Measurements from ENCODE around the gene ABTB2.
"Not testable (repeated sequence)": the region's sequence is repeated elsewhere in the genome, so short reads cannot be mapped to it uniquely, and the experiment has no call there.

The ABTB2 gene

DNA sequence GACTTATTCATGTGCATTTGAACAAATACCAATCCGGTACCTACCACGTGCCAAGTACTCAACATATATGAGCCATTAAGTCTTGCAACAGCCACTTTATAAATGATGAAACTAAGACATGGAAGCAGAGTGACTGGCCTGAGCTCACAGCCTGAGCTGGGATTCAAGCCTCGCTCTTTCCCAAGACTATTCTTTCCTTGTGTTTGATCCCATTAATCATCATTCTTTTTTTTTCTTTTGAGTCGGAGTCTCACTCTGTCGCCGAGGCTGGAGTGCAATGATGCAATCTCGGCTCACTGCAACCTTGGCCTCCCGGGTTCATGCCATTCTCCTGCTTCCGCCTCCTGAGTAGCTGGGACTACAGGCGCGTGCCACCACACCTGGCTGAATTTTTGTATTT, 119.3 kb downstream of the ABTB2 start:
- DNase-seq (ENCODE audit: low read depth), result no peak

DNA sequence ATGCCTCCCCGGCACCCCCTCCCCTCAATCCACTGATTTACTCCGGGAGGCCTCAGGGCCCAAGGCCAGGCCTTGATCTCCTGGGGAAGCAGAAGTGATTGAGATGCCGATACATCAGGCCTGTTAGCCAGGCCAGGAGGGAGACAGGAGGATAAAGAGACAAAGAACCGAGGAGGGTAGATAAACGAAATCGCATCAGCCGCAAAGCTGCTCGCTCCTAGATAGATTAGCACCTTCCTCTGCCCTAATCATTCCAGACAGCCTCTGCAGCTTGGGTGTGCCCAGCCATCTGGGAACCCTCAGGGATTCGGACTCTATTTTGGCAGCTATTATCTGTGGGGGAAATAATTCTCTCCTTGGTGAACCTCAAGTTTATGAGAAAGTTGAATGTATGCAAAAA, 121.2 kb downstream of the ABTB2 start:
- DNase-seq (ENCODE audit: low read depth), result no peak

DNA sequence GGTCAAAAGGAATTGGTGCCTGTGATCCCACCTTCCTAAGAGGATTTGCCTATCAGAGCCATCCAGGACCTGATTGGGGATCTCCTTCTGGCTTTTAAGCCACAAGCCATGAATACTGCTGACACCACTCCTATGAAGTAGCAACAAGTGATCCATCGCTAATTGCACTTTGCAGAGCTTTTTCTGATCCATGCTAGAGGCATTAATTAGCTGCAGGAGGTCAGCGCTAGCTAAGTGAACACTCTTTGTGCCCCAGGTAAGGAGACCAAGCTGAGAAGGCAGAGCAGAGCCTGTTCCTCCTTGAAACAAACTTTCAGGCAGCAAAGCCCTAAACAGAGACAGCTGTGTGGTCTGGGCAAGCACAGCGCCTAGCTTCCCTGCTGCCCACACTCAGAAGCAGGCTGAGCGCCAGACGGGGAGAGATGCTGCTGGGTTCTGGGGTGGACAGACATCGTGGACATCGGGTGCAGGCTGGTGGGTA, 122.2 kb downstream of the ABTB2 start:
- DNase-seq (ENCODE audit: low read depth), result no peak

DNA sequence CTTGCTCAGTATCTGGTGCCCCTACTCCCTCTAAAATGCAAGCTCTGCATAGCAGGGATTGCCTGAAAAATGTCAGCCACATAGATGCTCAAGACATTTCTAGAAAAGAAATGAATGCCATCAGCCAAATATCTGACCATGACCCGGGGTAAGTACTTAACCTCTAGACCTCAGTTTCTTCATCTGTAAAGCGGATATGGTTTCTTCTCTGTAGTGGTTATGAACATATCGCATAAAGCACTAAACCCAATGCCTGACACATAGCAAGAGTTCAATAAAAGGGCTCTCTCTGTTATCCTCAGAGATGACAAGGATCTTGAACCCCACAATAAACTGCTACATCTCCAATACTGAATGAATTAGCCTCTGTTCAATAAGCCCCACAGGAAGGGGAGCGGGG, 122.6 kb downstream of the ABTB2 start:
- no peak for DNase-seq (ENCODE audit: low read depth)

DNA sequence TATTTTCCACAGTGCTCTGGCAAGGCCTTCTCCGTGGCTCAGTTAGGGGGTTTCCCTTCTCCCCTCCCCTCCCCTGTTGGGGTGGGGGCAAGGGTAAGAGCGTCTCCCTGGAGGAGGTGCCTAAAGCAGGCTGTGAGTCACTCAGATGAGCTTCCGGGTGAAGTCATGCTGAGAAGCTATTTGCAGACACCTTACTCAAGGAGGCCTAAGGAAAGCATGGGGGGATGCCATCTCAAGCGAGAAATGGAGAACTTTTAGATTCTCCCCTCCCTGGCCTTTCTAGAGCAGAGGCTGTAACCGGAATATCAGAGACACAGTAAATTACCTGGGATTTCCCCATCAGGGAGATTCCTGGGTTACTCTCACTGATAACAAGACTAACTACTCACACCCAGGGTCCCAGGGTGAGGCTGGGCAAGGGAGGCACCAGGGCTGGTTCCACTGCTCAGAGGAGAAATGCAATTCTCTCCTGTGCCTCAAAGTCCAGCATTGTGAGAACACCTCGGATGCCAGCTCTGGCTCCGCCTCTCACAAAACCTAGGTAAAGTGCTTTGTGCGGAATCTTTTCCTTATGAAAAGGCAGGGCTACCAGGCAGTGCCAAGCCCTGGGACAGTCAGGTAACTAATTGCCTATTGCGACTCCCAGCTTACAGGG, 123.6 kb downstream of the ABTB2 start:
- DNase-seq (ENCODE audit: low read depth), result peak; percentile 65

DNA sequence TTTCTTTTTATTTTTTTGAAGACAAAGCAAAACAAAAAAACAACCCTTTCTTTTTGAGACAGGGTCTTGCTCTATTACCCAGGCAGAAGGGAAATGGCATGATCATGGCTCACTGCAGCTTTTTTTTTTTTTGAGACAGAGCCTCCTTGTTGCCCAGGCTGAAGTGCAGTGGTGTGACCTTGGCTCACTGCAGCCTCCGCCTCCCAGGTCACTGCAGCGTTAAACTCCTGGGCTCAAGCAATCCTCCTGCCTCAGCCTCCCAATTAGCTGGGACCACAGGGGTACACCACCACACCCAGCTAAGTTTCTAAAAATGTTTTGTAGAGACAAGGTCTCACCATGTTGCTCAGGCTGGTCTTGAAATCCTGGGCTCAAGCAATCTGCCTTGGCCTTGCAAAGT, 124.6 kb downstream of the ABTB2 start:
- no peak for DNase-seq (ENCODE audit: low read depth)

DNA sequence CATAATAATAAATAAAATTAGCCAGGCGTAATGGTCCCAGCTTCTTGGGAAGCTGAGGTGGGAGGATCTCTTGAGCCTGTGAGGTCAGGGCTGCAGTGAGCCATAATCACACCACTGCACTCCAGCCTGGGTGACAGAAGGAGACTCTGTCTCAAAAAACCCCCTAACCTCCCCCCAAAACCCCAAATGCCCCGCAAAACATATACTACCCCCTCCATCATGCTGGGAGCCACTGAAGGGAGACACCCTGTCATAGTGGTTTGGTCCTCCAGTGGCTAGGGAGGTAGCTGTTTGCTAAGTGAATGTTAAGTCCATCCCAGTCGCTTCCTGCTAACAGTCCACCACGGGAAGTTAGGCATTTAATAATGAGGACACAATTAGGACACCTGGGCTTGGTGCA, 125.0 kb downstream of the ABTB2 start:
- no peak for DNase-seq (ENCODE audit: low read depth)

DNA sequence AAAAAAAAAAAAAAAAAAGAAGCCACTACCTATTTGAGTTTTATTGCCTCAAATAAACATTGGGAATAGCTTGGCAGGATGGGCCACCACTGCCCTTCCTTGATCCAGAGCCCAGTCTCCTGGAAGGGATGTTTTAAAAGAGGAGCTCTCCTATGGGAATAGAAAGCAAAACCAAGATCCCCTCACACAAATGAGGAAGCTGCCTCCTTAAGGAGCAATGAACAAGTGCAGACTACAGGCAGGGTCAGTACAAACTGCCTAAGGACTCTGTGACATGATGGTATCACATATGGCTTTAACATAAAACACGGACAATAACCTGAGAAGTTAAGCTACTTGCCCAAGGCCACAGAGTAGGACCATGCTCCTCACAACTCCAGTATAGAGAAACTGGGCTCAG, 131.6 kb downstream of the ABTB2 start:
- no peak for DNase-seq (ENCODE audit: low read depth)

DNA sequence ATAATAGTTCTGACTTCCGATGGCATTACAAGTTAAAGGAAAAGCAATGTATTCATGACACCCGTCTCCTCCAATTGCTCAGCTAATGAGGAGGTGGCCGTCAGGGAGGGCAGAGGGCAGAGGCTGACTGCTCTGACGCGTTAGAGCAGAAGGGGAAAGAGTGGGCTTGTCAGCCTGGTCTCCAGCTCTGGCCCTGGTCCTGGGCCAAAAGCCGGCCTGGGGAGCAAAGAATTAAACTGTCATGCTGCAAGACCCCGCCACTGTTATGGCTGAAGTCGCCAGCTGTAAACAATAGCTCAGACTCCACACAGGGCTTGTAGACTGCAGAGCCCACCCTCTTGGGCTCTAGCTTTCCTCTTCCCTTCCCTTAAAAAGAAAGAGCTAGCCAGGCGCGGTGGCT, 132.7 kb downstream of the ABTB2 start:
- DNase-seq (ENCODE audit: low read depth), result no peak

DNA sequence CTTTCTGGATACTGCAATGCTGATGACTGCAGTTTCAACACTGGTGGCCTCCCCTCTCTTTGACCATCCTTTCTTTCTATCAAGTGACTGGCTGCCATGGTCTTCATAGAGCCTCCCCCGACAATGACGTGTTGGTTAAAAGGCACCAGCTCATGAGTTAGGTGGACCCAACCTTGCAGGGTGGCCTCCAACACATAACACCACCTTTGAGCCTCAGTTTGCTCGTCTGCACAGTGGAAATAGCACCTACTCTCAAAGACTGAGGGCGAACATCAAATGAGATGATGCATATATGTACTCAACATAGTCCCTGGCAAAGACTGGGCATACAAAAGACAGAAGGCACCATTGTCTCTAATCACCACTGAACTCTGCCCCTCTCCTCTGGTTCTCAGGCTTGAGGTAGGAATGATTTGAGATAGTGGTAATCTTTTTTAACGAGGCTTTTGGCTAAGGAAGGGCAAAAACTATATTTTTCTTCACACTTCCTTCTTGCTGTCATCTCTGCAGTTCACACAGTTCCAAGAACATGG, 133.3 kb downstream of the ABTB2 start:
- no peak for DNase-seq (ENCODE audit: low read depth)

DNA sequence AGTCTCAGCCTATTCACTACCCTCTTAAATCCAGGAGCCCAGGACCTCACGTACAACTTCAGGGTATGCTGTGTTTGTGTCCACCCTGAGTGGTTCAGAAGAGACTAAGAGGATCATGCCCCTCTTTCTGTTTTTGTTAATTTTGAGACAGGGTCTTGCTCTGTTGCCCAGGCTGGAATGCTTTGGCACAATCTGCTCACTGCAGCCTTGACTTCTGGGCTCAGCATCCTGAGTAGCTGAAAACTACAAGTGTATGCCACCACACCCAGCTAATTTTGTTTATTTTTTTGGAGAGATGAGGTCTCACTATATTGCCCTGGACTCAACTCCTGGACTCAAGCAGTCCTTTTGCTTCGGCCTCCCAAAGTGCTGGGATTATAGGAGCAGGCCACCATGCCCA, 133.9 kb downstream of the ABTB2 start:
- no peak for DNase-seq (ENCODE audit: low read depth)

DNA sequence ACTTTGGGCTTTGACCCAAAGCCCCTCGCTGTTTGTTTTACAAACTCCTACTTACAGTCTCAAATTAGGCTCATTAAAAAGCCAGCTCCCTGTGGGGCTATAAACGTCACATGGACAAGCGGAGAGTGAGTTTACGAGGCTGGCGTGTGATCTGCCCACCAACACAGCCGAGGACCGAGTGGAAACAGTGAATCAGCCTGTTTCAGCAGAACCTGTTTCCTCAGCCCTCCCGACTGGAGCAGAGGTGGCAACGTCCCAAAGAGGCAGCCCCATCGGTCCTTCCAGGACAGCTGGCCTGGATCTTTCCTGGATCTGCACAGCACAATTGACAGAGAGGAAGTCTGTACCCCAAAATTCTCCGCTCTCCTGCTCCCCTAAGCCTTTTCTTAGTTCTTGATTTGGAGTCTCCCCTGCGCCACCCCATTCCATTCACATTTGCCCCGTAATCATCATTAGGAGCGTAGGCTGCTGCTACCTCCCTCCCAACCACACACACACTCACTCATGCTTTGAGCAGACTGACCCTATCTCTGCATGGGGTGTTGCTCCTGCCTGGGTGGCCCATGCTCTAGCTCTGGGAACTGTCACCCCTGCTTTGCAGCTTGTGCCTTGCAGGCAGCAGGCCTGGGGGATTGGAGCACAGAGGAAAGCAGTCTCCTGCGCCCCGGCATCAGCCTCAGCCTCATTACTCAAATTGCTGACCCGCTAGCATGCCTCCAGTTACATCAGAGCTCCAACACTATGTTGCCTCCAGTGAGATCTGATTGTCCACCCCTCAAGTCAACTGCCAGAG, 134.6 kb downstream of the ABTB2 start:
- DNase-seq (ENCODE audit: low read depth), result no peak

DNA sequence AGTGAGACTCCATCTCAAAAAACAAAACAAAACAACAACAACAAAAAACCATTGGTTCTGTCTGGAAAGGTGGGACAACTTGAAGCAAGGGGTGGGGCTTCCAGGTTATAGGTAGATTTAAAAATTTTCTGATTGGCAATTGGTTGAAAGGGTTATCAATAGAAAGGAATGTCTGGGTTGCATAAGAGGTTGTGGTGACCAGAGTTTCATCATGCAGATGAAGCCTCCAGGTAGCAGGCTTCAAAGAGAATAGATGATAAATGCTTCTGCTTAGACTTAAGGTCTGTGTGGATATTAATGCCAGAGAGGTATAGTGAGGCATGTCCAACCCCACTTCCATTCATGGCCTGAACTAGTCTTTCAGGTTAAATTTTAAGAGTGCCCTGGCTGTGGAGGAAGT, 135.8 kb downstream of the ABTB2 start:
- DNase-seq (ENCODE audit: low read depth), result no peak

DNA sequence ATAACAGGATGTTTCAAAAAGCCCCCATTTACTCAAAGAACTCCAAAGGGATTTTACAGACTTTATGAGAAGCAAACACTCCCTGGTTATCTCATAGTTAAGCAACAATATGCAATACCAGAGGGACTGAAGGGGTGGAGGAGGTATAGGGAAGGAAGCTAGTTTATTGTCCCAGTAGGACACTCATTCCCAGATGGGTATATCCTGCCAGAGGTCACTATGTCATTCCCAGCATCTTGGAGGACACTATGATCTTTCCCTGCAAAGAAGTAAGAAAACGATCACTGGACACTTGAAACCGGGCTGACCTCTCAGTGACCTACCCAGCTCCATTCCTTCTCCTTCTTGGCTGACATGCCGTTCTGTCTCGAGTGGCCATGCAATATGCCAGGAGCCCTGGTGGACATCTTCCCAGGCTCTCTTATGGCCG, 137.9 kb downstream of the ABTB2 start:
- DNase-seq (ENCODE audit: low read depth), result no peak

DNA sequence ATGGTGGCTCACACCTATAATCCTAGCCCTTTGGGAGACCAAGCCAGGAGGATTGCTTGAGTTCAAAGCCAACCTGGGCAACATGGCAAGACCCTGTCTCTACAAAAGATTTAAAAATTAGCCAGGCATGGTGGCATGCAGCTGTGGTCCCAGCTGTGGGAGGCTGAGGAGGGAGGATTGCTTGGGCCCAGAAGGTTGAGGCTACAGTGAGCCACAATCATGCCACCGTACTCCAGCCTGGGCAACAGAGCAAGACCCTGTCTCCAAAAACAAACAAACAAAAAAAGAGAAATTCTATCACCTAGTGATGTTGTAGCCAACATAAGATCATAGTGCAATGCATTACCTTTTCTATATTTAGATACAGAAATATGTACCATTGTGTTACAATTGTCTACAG, 138.5 kb downstream of the ABTB2 start:
- no peak for DNase-seq (ENCODE audit: low read depth)

DNA sequence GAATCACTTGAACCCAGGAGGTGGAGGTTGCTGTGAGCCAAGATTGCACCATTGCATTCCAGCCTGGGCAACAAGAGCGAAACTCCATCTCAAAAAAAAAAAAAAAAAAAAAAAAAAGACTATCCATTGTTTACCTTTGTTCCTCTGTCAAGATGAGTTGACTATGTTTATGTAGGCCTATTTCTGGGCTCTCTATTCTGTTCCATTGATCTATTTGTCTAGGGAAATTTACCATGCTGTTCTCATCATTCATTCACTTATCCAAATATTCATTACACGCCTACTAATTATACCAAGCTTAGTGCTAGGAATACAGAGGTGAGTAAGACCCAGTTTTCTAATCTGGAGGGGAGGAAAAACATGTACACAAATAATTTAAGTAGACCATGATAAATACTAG, 139.1 kb downstream of the ABTB2 start:
- not testable (repeated sequence) for DNase-seq (ENCODE audit: low read depth)

DNA sequence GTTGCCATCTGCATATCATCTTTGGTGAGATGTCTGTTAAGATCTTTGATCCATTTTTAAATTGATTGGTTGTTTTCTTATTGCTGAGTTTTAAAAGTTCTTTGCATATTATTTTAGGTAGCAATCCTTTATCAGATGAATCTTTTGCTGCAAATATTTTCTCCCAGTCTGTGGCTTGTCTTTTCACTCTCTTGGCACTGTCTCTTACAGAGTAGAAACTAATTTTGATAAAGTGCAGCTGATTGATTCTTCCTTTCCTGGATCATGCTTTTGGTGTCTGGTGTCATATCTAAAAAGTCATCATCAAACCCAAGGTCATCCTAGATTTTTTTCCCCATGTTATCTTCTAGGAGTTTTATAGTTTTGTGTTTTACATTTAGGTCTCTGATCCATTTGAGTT, 139.7 kb downstream of the ABTB2 start:
- no peak for DNase-seq (ENCODE audit: low read depth)

DNA sequence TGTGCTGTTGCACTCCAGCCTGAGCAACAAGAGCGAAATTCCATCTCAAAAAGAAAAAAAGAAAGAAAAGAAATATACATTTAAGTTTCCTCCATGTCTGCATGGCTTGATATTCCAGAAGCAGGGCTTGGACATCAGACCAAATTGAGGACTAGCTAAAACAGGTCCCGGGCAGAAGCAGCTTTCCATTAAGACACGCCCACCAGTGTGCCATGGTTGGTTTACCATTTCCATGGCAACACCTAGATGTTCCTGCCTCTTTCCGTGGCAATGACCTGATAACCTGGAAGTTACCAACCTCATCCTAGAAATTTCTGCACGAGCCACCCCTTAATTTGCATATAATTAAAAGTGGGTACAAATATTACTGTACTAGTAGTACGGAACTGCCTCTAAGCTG, 141.1 kb downstream of the ABTB2 start:
- no peak for DNase-seq (ENCODE audit: low read depth)

DNA sequence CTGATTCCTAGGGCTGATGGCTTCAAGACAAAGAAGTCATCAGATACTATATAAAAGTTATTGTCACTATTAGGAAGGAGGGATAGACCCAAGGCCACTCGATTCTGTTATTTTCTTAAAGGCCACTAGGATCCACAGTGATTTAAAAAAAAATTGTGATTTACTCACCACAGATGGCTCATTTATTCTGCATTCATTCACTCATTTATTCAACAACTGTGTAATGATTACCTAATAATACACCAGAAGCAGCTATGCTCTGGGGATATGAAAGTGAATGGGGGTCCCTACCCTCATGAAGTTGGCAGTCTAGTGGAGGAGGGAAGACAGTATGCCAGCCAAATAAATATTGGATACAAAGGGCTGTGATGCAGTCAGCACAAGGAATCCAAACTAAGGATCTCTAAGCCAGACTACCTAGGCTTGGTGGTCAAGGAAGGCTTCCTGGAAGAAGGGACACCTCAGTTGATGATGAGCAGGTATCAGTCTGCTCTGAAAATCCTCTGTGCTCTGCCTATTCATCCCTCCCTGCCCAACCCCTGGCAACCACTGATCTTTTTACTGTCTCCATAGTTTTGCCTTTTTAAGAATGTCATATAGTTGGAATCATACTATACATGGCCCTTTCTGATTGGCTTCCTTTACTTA, 141.9 kb downstream of the ABTB2 start:
- DNase-seq (ENCODE audit: low read depth), result no peak

DNA sequence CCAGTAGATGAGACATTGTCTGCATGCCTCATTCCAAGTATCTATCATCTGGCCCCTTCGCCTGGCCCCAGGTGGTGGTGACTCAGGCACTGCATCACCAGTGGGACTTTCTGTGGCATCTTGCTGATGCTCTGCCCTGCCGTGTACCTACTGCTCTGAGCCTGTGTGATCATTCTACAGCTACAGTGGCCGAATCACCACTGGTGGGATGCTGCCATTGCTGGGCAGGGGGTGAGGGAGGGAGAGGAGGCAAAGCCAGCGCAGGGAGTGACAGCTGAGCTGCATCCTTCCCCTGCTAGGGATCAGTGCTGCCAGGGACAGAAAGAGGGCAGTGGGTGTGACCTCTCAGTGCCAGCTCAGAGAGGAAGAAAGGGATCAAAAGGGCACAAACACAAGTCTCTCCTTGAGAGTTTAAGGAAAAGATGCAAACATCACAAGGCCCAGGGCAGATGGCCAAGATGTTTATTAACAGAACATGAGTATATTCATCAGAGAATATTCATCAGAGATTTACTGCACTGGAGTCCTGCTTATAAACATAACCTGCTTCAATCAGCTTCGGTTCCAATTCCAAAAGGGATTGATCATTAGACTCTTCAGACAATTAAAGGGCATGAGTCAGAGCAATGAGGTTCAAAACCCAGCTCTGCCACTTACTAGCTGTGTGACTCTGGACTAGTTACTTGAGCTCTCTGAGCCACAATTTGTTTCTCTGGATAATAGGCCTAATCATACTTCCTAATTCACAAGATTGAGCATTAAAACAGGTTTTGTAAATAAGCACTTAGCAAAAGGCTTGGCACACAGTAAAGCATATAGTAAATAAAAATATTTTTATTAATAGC, 142.6 kb downstream of the ABTB2 start:
- DNase-seq (ENCODE audit: low read depth), result peak; percentile 37

DNA sequence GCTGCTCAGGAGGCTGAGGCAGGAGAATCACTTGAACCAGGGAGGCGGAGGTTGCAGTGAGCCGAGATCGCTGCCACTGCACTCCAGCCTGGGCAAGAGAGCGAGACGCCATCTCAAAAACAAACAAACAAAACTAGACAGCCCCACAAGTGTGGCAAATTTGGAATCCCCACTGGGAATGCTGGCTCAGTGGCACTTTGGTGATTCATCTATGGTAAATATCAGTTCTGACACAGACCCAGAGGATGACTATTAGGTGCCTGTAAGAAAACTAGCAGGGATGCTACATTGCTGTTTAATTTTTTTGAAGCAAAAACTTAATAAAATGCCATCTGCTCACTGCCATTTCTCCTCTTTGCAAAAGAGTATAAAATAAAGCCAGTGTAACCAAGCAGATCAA, 144.4 kb downstream of the ABTB2 start:
- DNase-seq (ENCODE audit: low read depth), result no peak

DNA sequence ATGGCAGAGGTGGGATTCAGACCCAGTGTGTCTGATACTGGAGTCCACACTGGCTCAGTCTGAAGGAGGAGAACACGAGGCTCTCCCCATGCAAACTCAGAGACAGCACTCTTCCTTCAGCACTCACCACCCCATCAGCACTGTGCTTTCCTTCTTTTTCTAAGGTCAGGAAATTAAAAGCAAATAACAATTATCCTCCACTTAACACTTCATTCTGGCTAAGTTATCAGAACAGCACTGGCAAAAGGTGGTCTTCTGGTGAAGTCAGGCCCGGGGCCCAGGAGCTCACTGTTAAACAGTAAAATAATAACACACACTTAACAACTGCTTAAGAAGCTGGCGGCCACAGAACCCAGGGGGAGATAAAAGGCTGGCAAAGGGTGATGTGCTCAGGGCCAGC, 145.2 kb downstream of the ABTB2 start:
- no peak for DNase-seq (ENCODE audit: low read depth)
